ENCODE results near the gene STARD3.

Gene STARD3

DNA sequence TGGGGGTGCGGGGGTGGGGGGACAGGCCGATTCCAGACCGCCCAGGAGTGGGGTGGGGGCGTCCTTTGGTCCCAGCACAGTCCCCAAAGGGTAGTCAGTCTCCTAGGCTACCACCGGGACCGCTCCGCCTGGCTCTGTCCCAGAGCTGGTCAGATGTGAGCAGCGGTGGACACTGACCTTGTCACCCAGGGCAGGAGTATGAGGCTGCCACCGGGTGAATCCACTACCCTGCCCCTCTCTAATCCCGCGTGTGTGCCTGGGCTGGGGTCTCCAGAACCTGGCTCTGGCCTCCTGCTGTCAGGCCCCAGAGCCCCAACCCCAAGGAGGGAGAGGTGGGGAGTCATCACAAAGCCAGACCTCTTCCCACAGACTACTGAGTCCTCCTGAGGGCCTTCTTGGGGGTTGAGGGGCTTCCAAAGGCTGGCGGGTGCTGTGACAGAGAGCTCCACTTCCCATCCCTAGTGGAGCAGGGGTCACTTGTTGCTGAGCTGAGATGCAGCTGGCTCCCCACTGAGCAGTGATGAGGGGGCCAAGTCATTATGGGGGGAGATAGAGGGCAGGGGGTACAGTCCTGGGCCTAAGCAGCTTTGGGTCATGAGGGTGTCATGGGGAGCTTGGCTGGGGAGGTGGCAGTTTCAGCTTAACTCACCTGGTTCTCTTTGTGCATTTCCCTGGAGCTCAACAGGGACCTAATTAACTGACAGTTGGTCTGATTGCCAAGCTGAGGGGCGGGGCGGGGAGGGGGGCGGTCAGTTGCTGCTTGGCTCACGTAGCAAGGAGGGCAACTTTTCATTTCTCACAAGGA, 9.0 kb upstream of the STARD3 start:
- peaks cover 89% of the 10 kb centered on the region for H3K27me3 Mint-ChIP-seq (ENCODE audit: low read depth, poor library complexity)
- TF ChIP-seq, protein P1, sequence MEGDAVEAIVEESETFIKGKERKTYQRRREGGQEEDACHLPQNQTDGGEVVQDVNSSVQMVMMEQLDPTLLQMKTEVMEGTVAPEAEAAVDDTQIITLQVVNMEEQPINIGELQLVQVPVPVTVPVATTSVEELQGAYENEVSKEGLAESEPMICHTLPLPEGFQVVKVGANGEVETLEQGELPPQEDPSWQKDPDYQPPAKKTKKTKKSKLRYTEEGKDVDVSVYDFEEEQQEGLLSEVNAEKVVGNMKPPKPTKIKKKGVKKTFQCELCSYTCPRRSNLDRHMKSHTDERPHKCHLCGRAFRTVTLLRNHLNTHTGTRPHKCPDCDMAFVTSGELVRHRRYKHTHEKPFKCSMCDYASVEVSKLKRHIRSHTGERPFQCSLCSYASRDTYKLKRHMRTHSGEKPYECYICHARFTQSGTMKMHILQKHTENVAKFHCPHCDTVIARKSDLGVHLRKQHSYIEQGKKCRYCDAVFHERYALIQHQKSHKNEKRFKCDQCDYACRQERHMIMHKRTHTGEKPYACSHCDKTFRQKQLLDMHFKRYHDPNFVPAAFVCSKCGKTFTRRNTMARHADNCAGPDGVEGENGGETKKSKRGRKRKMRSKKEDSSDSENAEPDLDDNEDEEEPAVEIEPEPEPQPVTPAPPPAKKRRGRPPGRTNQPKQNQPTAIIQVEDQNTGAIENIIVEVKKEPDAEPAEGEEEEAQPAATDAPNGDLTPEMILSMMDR (IDR thresholded peaks at IDR 0.05), result no peak
- H3K9me3 Mint-ChIP-seq, result no peaks in the 10 kb centered on the region
- no peaks in the 10 kb centered on the region for H3K36me3 Mint-ChIP-seq (ENCODE audit: low read depth)
- DNase-seq, result no peak
- H3K27ac Mint-ChIP-seq, result no peak overlapping the region
- peaks cover 43% of the 10 kb centered on the region for H3K4me1 Mint-ChIP-seq
- H3K4me3 Mint-ChIP-seq, result peak overlapping the region; percentile 51

DNA sequence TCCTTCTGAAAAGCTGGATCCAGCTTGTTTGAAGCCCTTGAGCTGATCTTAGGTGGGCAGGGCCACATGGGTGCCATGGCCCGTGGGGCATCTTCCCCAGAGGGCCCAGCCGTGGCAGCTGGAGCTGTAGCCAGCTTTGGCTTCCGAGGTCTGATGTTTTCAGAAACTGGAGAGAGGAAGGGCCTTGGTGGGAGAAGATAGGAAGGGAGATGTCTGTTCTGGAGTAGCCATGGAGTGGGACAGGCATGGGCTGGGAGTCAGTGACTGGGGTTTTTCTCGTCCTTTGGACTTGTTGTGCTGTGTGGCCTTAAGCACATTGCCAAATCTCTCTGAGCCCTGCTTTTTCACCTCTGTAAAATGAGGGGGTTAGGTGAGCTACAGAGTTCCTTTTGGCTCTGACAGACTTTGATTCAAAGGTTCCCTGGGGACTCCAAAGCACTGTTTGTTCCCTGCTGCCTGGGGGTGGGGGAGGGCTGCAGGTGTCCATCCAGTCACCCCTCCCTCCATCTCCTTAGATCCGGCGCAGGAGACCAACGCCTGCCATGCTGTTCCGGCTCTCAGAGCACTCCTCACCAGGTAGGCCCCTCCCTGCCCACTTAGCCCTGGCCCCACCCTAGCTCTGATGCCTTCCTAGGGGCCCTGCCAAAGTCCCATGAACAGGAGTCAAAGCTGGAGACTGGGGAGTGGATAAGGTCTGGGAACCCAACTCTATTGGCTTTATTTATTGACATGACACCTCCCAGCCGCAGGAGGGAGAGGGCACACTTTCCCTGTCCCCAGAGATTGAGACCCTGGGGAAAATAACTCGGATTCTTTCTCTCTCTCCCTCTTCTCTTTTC, 8.1 kb upstream of the STARD3 start:
- Mint-ChIP-seq H3K4me1 (peaks cover 53% of the 10 kb centered on the region), H3K27ac (no peak overlapping the region), H3K36me3 (ENCODE audit: low read depth) (no peaks in the 10 kb centered on the region), H3K4me3 (no peak overlapping the region), H3K9me3 (no peaks in the 10 kb centered on the region), H3K27me3 (ENCODE audit: low read depth, poor library complexity) (peaks cover 82% of the 10 kb centered on the region)
- TF ChIP-seq, protein P1 (IDR thresholded peaks at IDR 0.05), result no peak
- DNase-seq, result no peak

DNA sequence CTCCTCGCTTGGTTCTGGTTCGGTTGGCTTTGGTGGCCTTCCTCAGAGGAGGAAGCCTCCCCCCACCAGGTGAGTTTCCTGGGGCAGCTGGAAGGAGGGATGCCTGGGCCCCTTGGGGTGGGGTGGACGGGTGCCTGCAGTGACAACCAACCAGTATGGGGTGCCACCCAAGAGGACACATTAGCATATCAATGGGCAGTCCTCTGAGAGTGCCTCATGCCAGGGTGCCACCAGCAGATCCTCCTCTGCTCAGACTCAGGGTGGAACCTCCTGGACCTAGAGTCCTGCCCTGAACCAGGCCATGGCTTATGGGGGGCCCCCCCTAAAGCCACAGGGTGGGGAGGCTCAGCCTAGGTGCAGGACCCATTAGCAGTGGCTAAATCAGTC, 7.5 kb upstream of the STARD3 start:
- TF ChIP-seq, protein P1 (IDR thresholded peaks at IDR 0.05), result no peak
- H3K27ac Mint-ChIP-seq, result no peak overlapping the region
- peaks cover 76% of the 10 kb centered on the region for H3K27me3 Mint-ChIP-seq (ENCODE audit: low read depth, poor library complexity)
- no peaks in the 10 kb centered on the region for H3K9me3 Mint-ChIP-seq
- DNase-seq, result no peak
- H3K36me3 Mint-ChIP-seq (ENCODE audit: low read depth), result no peaks in the 10 kb centered on the region
- H3K4me1 Mint-ChIP-seq, result peaks cover 59% of the 10 kb centered on the region
- no peak overlapping the region for H3K4me3 Mint-ChIP-seq

DNA sequence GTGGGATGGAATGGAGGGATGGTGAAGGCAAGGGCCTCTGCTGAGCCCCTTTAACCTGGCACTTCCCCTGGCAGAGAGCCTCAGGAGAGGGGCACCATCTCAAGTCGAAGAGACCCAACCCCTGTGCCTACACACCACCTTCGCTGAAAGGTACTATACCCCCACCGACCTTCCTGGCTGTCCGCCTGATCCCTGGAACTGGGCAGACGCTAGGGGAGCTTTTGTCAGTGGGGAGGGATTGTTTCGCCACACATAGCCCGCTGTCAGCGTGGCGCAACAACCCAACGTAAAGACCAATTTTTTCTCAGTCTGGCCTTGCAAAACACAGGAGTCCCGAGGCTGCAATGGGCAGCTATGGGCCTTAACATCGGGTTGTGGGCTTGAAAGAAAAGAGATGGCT, 7.0 kb upstream of the STARD3 start:
- Mint-ChIP-seq H3K9me3 (no peaks in the 10 kb centered on the region), H3K27me3 (ENCODE audit: low read depth, poor library complexity) (peaks cover 71% of the 10 kb centered on the region), H3K36me3 (ENCODE audit: low read depth) (no peaks in the 10 kb centered on the region), H3K4me1 (peaks cover 63% of the 10 kb centered on the region), H3K4me3 (no peak overlapping the region), H3K27ac (no peak overlapping the region)
- TF ChIP-seq, protein P1 (IDR thresholded peaks at IDR 0.05), result no peak
- no peak for DNase-seq

DNA sequence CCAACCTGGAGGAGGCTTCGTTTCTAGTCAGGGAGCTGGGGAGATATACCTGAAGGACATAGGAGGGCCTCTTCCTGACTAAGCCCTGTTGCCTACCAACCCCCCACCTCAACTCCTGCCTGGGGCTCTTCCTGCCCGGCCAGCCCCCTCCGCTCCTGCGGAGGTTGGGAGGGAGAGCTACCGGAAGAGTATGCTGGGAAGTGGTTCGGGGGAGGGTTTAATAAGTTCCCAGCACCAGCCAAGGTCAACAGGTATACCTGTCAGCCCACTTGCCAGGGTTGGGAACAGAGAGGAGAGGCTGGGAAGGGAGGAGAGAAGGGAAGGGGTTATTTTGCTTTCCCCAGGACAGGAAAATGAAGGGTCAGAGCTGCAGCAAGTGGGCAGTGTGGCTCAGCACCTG, 5.5 kb upstream of the STARD3 start:
- TF ChIP-seq, protein P1 (IDR thresholded peaks at IDR 0.05), result no peak
- Mint-ChIP-seq H3K27ac (no peak overlapping the region), H3K9me3 (no peaks in the 10 kb centered on the region), H3K4me1 (peaks cover 69% of the 10 kb centered on the region), H3K27me3 (ENCODE audit: low read depth, poor library complexity) (peaks cover 56% of the 10 kb centered on the region), H3K36me3 (ENCODE audit: low read depth) (no peaks in the 10 kb centered on the region), H3K4me3 (peak overlapping the region; percentile 33)
- no peak for DNase-seq
